ENCODE results near the gene EGLN1.

The EGLN1 gene

DNA sequence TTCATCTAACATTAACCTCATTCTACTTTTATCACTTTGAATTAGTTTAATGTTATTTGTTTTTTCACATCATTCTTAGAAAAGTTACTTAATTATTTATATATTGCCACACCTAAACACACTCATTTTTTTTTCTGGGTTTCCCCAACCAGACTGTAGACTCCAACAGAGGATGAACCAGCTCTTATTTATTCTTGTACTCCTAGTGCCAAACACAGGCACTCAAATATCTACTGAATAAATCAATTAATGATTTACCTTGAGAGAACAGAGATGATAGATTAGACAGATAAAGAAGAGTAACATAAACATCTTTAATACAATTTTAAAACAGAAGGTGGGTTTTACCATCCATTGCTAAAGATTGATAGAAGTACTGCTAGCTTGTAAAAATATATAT, 35.6 kb downstream of the EGLN1 start:
- peaks cover 0 to 2% of the 10 kb centered on the region in 2 donors for H3K36me3 ChIP-seq (ENCODE audit: control insufficient read depth in 1 of 2, insufficient read depth in 2 of 2, low read length in 2 of 2)
- H3K4me1 ChIP-seq (ENCODE audit: control insufficient read depth in 1 of 2, insufficient read depth in 2 of 2, low read length in 2 of 2) = no peaks in the 10 kb centered on the region

DNA sequence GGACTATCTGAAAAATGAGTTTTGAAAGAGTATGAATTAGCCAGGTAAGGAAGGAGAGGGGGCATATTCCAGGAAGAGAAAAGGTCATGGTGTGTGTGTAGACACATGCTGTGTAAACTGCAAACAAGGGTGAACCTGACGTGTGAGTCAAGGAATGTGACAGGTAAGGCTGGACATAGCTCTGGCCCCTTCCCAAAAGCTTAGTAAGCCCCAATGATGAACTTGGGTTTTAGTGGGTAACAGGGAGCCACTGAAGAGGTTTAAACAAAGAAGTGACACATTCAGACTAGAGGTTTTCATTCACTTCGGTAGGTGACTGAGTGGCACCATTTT, 36.7 kb downstream of the EGLN1 start:
- H3K4me1 ChIP-seq (ENCODE audit: control insufficient read depth in 1 of 2, insufficient read depth in 2 of 2, low read length in 2 of 2) = no peaks in the 10 kb centered on the region
- no peak overlapping the region for H3K9ac ChIP-seq (ENCODE audit: low read depth in 1 of 2, low read length in 2 of 2)

More for the DNA sequence above, 35.6 kb downstream of the EGLN1 start:
- Histone ChIP-seq H3K27ac (ENCODE audit: low read depth, low read length) (no peak overlapping the region), H3K27me3 (ENCODE audit: control insufficient read depth in 1 of 2, insufficient read depth in 2 of 2, low read length in 2 of 2) (no peaks in the 10 kb centered on the region), H3K4me3 (ENCODE audit: low read depth in 1 of 2, low read length in 2 of 2) (no peak overlapping the region), H3K9ac (ENCODE audit: low read depth in 1 of 2, low read length in 2 of 2) (no peak overlapping the region), H3K9me3 (ENCODE audit: control insufficient read depth in 1 of 2, low read length in 2 of 2) (no peaks in the 10 kb centered on the region)

GRCh38 chr1:231384696-231385415, 37.2 kb downstream of the EGLN1 start:
- Histone ChIP-seq H3K4me3 (ENCODE audit: low read depth in 1 of 2, low read length in 2 of 2) (no peak overlapping the region), H3K4me1 (ENCODE audit: control insufficient read depth in 1 of 2, insufficient read depth in 2 of 2, low read length in 2 of 2) (no peaks in the 10 kb centered on the region)

More for the DNA sequence above, 36.7 kb downstream of the EGLN1 start:
- Histone ChIP-seq H3K36me3 (ENCODE audit: control insufficient read depth in 1 of 2, insufficient read depth in 2 of 2, low read length in 2 of 2) (no peaks in the 10 kb centered on the region), H3K4me3 (ENCODE audit: low read depth in 1 of 2, low read length in 2 of 2) (no peak overlapping the region), H3K9me3 (ENCODE audit: control insufficient read depth in 1 of 2, low read length in 2 of 2) (no peaks in the 10 kb centered on the region), H3K27me3 (ENCODE audit: control insufficient read depth in 1 of 2, insufficient read depth in 2 of 2, low read length in 2 of 2) (no peaks in the 10 kb centered on the region), H3K27ac (ENCODE audit: low read depth, low read length) (no peak overlapping the region)

GRCh38 chr1:231383159-231383860, 38.8 kb downstream of the EGLN1 start:
- Histone ChIP-seq H3K9ac (ENCODE audit: low read depth in 1 of 2, low read length in 2 of 2) (no peak overlapping the region), H3K4me3 (ENCODE audit: low read depth in 1 of 2, low read length in 2 of 2) (no peak overlapping the region), H3K9me3 (ENCODE audit: control insufficient read depth in 1 of 2, low read length in 2 of 2) (no peaks in the 10 kb centered on the region), H3K4me1 (ENCODE audit: control insufficient read depth in 1 of 2, insufficient read depth in 2 of 2, low read length in 2 of 2) (no peaks in the 10 kb centered on the region), H3K27ac (ENCODE audit: low read depth, low read length) (no peak overlapping the region), H3K27me3 (ENCODE audit: control insufficient read depth in 1 of 2, insufficient read depth in 2 of 2, low read length in 2 of 2) (no peaks in the 10 kb centered on the region), H3K36me3 (ENCODE audit: control insufficient read depth in 1 of 2, insufficient read depth in 2 of 2, low read length in 2 of 2) (no peaks in the 10 kb centered on the region)

More at GRCh38 chr1:231384696-231385415, 37.2 kb downstream of the EGLN1 start:
- Histone ChIP-seq H3K36me3 (ENCODE audit: control insufficient read depth in 1 of 2, insufficient read depth in 2 of 2, low read length in 2 of 2) (no peaks in the 10 kb centered on the region), H3K9ac (ENCODE audit: low read depth in 1 of 2, low read length in 2 of 2) (no peak overlapping the region), H3K9me3 (ENCODE audit: control insufficient read depth in 1 of 2, low read length in 2 of 2) (no peaks in the 10 kb centered on the region), H3K27ac (ENCODE audit: low read depth, low read length) (no peak overlapping the region), H3K27me3 (ENCODE audit: control insufficient read depth in 1 of 2, insufficient read depth in 2 of 2, low read length in 2 of 2) (no peaks in the 10 kb centered on the region)

DNA sequence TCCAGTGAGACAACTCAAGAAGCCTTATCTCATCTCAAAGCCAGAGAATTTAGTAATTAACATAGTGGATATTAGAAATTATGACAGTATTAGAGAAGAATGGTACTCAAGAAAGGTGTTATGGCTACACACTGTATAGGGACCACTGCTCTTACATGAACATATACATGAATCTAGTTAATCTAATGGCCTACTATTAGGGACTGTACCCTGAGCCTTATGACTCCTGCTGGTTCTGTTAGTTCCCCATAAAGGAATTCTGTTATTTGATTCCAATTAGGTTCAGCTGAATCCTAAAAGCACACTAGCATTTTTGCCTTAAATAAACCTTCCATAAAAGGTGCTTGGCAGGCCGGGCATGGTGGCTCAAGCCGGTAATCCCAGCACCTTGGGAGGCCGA, 39.7 kb downstream of the EGLN1 start:
- no peak overlapping the region for H3K4me3 ChIP-seq (ENCODE audit: low read depth in 1 of 2, low read length in 2 of 2)
- H3K4me1 ChIP-seq (ENCODE audit: control insufficient read depth in 1 of 2, insufficient read depth in 2 of 2, low read length in 2 of 2) = peaks cover 0 to 4% of the 10 kb centered on the region in 2 donors
- no peaks in the 10 kb centered on the region for H3K9me3 ChIP-seq (ENCODE audit: control insufficient read depth in 1 of 2, low read length in 2 of 2)
- no peaks in the 10 kb centered on the region for H3K36me3 ChIP-seq (ENCODE audit: control insufficient read depth in 1 of 2, insufficient read depth in 2 of 2, low read length in 2 of 2)
- no peak overlapping the region for H3K9ac ChIP-seq (ENCODE audit: low read depth in 1 of 2, low read length in 2 of 2)
- H3K27me3 ChIP-seq (ENCODE audit: control insufficient read depth in 1 of 2, insufficient read depth in 2 of 2, low read length in 2 of 2) = no peaks in the 10 kb centered on the region
- no peak overlapping the region for H3K27ac ChIP-seq (ENCODE audit: low read depth, low read length)

DNA sequence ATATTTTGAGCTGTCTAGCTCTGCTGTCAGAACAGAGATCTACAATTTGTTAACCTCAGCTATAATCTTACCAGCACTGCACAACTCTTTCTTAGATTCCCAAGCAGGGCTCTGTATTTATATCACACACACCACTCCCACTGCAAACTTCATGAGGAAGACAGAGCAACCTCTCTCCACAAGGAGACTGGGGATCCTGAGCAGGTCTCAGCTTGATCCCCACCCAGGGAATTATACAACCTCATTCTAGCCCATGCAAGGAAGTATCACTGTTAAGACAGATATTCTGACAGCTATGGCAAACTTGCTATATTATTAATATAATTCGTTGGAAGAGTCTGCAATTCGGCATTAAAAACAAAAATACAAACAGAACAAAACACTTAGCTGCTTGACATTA, 40.4 kb downstream of the EGLN1 start:
- Histone ChIP-seq H3K4me3 (ENCODE audit: low read depth in 1 of 2, low read length in 2 of 2) (no peak overlapping the region), H3K4me1 (ENCODE audit: control insufficient read depth in 1 of 2, insufficient read depth in 2 of 2, low read length in 2 of 2) (peaks cover 0 to 9% of the 10 kb centered on the region in 2 donors), H3K27me3 (ENCODE audit: control insufficient read depth in 1 of 2, insufficient read depth in 2 of 2, low read length in 2 of 2) (no peaks in the 10 kb centered on the region), H3K27ac (ENCODE audit: low read depth, low read length) (no peak overlapping the region), H3K9me3 (ENCODE audit: control insufficient read depth in 1 of 2, low read length in 2 of 2) (no peaks in the 10 kb centered on the region), H3K36me3 (ENCODE audit: control insufficient read depth in 1 of 2, insufficient read depth in 2 of 2, low read length in 2 of 2) (no peaks in the 10 kb centered on the region), H3K9ac (ENCODE audit: low read depth in 1 of 2, low read length in 2 of 2) (no peak overlapping the region)

DNA sequence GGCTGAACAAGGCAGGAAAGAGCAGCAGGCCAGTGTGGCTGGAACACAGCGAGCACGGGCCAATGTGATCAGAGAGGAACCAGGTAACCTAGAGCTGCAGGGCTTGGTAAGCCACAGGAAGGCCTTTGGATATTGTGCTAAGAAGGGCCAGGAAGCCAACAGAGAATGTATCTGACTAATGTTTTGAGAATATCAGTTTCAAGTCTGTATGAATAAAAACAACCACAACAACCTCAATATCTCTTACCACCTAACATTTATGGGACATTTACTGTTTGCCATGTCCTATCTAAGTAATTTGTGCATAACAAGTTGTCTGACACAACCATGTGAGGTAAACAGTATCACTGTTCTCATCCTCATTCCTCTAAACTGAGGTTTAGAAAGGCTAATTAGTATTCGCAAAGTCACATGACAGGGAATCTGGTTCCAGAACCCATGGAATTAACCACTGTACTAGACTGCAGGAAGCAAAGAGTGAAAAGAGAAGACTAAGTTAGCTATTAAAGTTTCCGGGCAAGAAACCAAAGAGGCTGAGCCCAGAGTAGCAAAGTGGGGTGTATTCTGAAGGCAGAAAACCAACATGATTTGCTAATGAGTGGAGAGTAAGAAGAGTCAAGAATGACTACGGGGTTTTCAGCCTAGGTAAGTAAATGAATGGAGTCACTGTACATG, 45.1 kb downstream of the EGLN1 start:
- Histone ChIP-seq H3K9me3 (ENCODE audit: control insufficient read depth in 1 of 2, low read length in 2 of 2) (no peaks in the 10 kb centered on the region), H3K4me3 (ENCODE audit: low read depth in 1 of 2, low read length in 2 of 2) (no peak overlapping the region), H3K4me1 (ENCODE audit: control insufficient read depth in 1 of 2, insufficient read depth in 2 of 2, low read length in 2 of 2) (peaks cover 0 to 9% of the 10 kb centered on the region in 2 donors)

GRCh38 chr1:231376101-231376500, 46.0 kb downstream of the EGLN1 start:
- Histone ChIP-seq H3K36me3 (ENCODE audit: control insufficient read depth in 1 of 2, insufficient read depth in 2 of 2, low read length in 2 of 2) (peaks cover 0 to 3% of the 10 kb centered on the region in 2 donors), H3K4me1 (ENCODE audit: control insufficient read depth in 1 of 2, insufficient read depth in 2 of 2, low read length in 2 of 2) (peaks cover 0 to 9% of the 10 kb centered on the region in 2 donors), H3K9me3 (ENCODE audit: control insufficient read depth in 1 of 2, low read length in 2 of 2) (no peaks in the 10 kb centered on the region), H3K27ac (ENCODE audit: low read depth, low read length) (no peak overlapping the region), H3K27me3 (ENCODE audit: control insufficient read depth in 1 of 2, insufficient read depth in 2 of 2, low read length in 2 of 2) (no peaks in the 10 kb centered on the region), H3K9ac (ENCODE audit: low read depth in 1 of 2, low read length in 2 of 2) (no peak overlapping the region), H3K4me3 (ENCODE audit: low read depth in 1 of 2, low read length in 2 of 2) (no peak overlapping the region)

More for the DNA sequence above, 45.1 kb downstream of the EGLN1 start:
- Histone ChIP-seq H3K27me3 (ENCODE audit: control insufficient read depth in 1 of 2, insufficient read depth in 2 of 2, low read length in 2 of 2) (no peaks in the 10 kb centered on the region), H3K9ac (ENCODE audit: low read depth in 1 of 2, low read length in 2 of 2) (no peak overlapping the region), H3K27ac (ENCODE audit: low read depth, low read length) (no peak overlapping the region), H3K36me3 (ENCODE audit: control insufficient read depth in 1 of 2, insufficient read depth in 2 of 2, low read length in 2 of 2) (peaks cover 0 to 1% of the 10 kb centered on the region in 2 donors)

- no peak overlapping the region for H3K4me3 ChIP-seq (ENCODE audit: low read depth in 1 of 2, low read length in 2 of 2)
- no peak overlapping the region for H3K27ac ChIP-seq (ENCODE audit: low read depth, low read length)
- H3K9me3 ChIP-seq (ENCODE audit: control insufficient read depth in 1 of 2, low read length in 2 of 2) = no peaks in the 10 kb centered on the region
- no peak overlapping the region for H3K9ac ChIP-seq (ENCODE audit: low read depth in 1 of 2, low read length in 2 of 2)
- peaks cover 0 to 9% of the 10 kb centered on the region in 2 donors for H3K4me1 ChIP-seq (ENCODE audit: control insufficient read depth in 1 of 2, insufficient read depth in 2 of 2, low read length in 2 of 2)
- no peaks in the 10 kb centered on the region for H3K27me3 ChIP-seq (ENCODE audit: control insufficient read depth in 1 of 2, insufficient read depth in 2 of 2, low read length in 2 of 2)
- peaks cover 0 to 11% of the 10 kb centered on the region in 2 donors for H3K36me3 ChIP-seq (ENCODE audit: control insufficient read depth in 1 of 2, insufficient read depth in 2 of 2, low read length in 2 of 2)
Observed at GRCh38 chr1:231374394-231374793, 47.7 kb downstream of the EGLN1 start.

GRCh38 chr1:231372501-231372900, 49.6 kb downstream of the EGLN1 start:
- no peak overlapping the region for H3K4me3 ChIP-seq (ENCODE audit: low read depth in 1 of 2, low read length in 2 of 2)
- H3K4me1 ChIP-seq (ENCODE audit: control insufficient read depth in 1 of 2, insufficient read depth in 2 of 2, low read length in 2 of 2) = peaks cover 0 to 6% of the 10 kb centered on the region in 2 donors
- no peaks in the 10 kb centered on the region for H3K9me3 ChIP-seq (ENCODE audit: control insufficient read depth in 1 of 2, low read length in 2 of 2)
- H3K9ac ChIP-seq (ENCODE audit: low read depth in 1 of 2, low read length in 2 of 2) = no peak overlapping the region
- H3K27me3 ChIP-seq (ENCODE audit: control insufficient read depth in 1 of 2, insufficient read depth in 2 of 2, low read length in 2 of 2) = no peaks in the 10 kb centered on the region
- peaks cover 1 to 21% of the 10 kb centered on the region in 2 donors for H3K36me3 ChIP-seq (ENCODE audit: control insufficient read depth in 1 of 2, insufficient read depth in 2 of 2, low read length in 2 of 2)
- no peak overlapping the region for H3K27ac ChIP-seq (ENCODE audit: low read depth, low read length)
